GM15510 (cell line): ENCODE results near the gene MSANTD2.

Source experiments
- POLR2A ChIP-seq: IDR thresholded peaks from 3 replicates; pipeline ENCODE4 v1.6.1; 2011; ENCODE audit warnings: borderline replicate concordance; ENCODE audit not compliant: insufficient read length; ENCODE audit errors: extremely low read depth

Gene MSANTD2

DNA sequence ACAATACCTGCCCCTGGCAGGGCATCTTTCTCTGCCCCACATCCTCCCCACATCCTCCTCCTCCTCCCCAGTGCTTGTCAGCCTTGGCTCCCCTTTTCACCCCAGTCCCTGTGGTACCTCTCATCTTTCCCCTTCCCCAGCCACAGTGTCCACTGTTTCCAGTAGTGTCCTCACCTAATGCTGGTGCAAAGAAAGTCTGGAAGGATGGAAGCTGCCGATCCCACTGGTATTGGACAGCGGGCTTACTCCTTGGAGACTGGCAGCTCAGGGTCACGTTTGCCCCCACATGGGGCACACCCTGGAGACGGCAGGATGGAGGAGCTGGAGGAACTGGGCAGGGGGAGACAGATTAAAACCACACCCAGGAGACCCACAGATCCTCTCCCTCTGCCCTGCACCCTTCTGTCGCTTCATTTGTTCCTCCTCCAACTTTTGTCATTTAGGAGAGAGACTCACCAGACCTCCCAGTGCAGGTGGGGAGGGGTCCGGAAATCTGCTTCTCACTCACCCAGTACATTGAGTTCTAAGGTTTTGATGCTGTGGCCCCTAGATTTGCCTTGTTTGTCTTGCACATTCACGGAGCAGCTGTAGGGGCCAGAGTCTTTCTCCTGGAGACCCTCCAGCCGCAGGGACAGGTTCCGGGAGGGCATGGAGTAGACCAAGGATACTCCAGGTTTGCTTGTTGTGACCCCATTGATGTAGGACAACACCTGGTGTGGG, 44.0 kb downstream of the MSANTD2 start:
- TF ChIP-seq POLR2A = no peak

GRCh38 chr11:124754710-124755109, 45.5 kb downstream of the MSANTD2 start:
- TF ChIP-seq POLR2A = no peak

DNA sequence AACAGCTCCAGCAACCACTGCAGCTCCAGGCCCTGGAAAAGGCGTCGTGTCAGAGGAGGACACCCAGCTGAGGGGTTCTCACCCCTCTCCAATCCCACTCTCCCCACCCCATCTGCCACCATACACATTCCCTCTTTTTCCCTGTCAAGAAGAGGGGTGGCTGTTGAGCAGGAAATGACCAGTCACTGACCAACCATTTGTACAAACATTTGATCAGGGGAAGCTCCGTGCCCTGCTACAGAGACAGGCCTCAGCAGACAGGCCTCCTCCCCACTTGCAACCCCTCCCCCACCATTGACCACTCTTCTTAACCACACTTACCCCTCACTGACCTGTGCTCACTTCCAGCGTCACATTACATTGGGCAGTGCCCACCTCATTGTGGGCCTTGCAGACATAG, 45.9 kb downstream of the MSANTD2 start:
- TF ChIP-seq POLR2A = no peak

DNA sequence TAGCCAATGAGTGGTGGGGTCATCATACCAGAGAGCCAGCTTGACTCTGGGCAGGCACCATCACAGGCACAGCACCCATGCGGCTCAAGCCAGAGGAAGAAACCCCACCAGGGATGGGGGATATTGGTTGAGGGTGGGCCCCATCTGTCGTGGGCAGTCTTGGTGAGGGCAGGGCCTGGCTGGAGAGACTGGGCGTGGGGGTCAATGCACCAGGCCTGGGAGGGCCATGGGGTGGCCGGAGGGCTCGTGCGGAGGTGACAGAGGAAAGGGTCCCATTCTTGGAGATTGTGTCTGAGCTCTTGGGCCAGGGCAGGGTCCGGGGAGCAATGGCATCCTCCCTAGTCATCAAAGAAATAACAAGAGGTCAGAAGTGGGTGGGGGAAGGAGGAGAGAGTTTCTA, 46.6 kb downstream of the MSANTD2 start:
- no peak for TF ChIP-seq POLR2A

DNA sequence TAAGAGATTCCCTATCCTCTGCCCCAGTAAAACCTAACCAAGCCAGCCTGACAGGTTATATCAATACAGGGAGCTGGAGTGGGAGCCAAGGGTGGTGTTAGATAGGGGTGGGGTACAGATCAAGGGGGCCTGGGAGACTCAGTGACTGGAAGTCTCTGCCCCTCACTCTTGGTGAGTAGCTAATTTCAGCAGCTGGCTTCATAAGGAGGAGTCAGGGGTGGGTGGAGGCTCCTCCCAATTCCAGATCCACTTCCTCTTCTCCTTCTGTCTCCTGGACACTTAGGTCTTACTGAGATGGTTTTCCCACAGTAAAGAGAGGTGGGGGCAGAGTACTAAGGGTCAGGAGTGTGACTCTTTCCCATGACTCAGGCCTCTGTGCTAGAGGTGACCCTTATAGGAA, 47.0 kb downstream of the MSANTD2 start:
- no peak for TF ChIP-seq POLR2A

DNA sequence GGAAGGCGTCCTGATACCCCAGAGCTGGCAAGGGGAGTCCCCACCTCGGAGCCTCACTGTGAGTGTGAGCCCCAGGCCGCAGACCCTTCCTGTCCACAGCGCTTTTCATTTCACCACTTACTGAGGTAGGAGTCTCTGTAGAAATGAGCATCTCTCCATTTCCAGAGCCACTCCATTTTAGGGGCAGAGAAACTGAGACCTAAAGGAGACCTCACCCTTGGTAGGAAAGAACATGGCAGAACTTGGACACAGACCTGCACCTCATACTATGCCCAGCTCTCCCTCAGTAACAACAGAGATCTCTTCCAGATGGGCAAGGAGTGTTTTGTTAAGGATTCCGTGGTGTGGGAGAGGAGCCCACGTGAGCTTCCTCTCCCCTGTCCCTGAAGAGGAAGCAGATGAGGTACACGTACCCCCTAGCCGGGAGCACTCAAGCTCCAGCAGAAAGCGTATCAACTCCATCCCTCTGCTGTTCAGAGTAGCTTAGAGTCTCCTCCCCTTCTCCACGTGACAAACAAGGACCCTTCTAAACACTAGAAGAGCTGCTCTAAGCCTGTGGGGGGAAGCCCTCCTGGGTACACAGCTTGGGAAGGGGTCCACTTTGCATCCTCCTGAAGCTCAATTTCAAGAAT, 47.6 kb downstream of the MSANTD2 start:
- no peak for TF ChIP-seq POLR2A

GRCh38 chr11:124751741-124752470, 48.3 kb downstream of the MSANTD2 start, which contains the start of gene VSIG2:
Gene VSIG2, minus strand, starts transcription at chr11:124752255. Its CDS starts 118 bp downstream, at chr11:124752137.
- TF ChIP-seq POLR2A = no peak

GRCh38 chr11:124751391-124751740, 48.8 kb downstream of the MSANTD2 start:
- TF ChIP-seq POLR2A = no peak

- no peak for TF ChIP-seq POLR2A
Measured at GRCh38 chr11:124749912-124750311, 50.3 kb downstream of the MSANTD2 start.

- no peak for TF ChIP-seq POLR2A
Measured at GRCh38 chr11:124748481-124749343, 51.5 kb downstream of the MSANTD2 start.

- TF ChIP-seq POLR2A = no peak
Measured at GRCh38 chr11:124748100-124748418, 52.1 kb downstream of the MSANTD2 start.

GRCh38 chr11:124747406-124748099, 52.7 kb downstream of the MSANTD2 start:
- no peak for TF ChIP-seq POLR2A

GRCh38 chr11:124746621-124747243, 53.5 kb downstream of the MSANTD2 start:
- TF ChIP-seq POLR2A = peak; percentile 45
